Caco-2 (cell line): ENCODE data around the gene CLEC2A. TPM values are rescaled to one million over a fixed set of nuclear protein-coding genes. Genes with fewer than 3 reads are reported as not detected.

Experiments
- BruUV-seq: library from RNA; stranded (reverse); fragments of 400-500 nt; replicated peaks from 2 replicates; lab custom pipeline; 2021; lab: Mats Ljungman, UMichigan
- CTCF ChIA-PET: fragments of 300-600 bp; sonication (Branson Sonifier 250); formaldehyde crosslinking; loops from one replicate; lab custom pipeline; 2022; ENCODE audit warnings: antibody characterized with exemption; lab: Charles Lee
- POLR2A ChIA-PET: fragments of 300-600 bp; sonication (Branson Sonifier 250); formaldehyde crosslinking; loops from one replicate; lab custom pipeline; 2022; ENCODE audit warnings: antibody characterized with exemption; lab: Charles Lee
- DNase-seq, 2 experiments: peaks; one replicate each; pipeline versions ENCODE4 v3.0.0 to v3.0.0-alpha.2; 2020 to 2022
- H3K27me3 ChIP-seq: replicated peaks from 2 replicates; pipeline ENCODE4 v1.6.0; 2011; ENCODE audit warnings: low read length; ENCODE audit not compliant: control insufficient read depth, insufficient read depth
- H3K36me3 ChIP-seq: 2 replicates; pipeline ENCODE4 v1.5.1; 2011; ENCODE audit warnings: low read length; ENCODE audit not compliant: control insufficient read depth, insufficient read depth
- H3K4me1 ChIP-seq: fragments of 250-450 bp; sonication (Bioruptor Pico); 2 replicates; pipeline ENCODE4 v1.5.1; 2020; ENCODE audit warnings: mild to moderate bottlenecking
- H3K4me3 ChIP-seq: 2 replicates; pipeline ENCODE4 v1.5.1; 2011; ENCODE audit warnings: low read depth, mild to moderate bottlenecking, control low read depth, low read length
- H3K9me3 ChIP-seq: fragments of 250-450 bp; sonication (Bioruptor Pico); 2 replicates; pipeline ENCODE4 v1.5.1; 2020; ENCODE audit warnings: mild to moderate bottlenecking, moderate library complexity
- H3K27ac Mint-ChIP-seq: one replicate; pipeline ENCODE4 v1.8.0; 2022; ENCODE audit warnings: mixed read lengths; ENCODE audit not compliant: unreplicated experiment
- H3K27me3 Mint-ChIP-seq: one replicate; pipeline ENCODE4 v1.8.0; 2022; ENCODE audit warnings: mixed read lengths; ENCODE audit not compliant: insufficient read depth, unreplicated experiment
- H3K36me3 Mint-ChIP-seq: one replicate; pipeline ENCODE4 v1.8.0; 2022; ENCODE audit warnings: mild to moderate bottlenecking, mixed read lengths; ENCODE audit not compliant: insufficient read depth, unreplicated experiment
- H3K4me1 Mint-ChIP-seq: one replicate; pipeline ENCODE4 v1.8.0; 2022; ENCODE audit warnings: low read depth, mixed read lengths; ENCODE audit not compliant: unreplicated experiment
- H3K4me3 Mint-ChIP-seq: one replicate; pipeline ENCODE4 v1.8.0; 2022; ENCODE audit warnings: mild to moderate bottlenecking, moderate library complexity, mixed read lengths; ENCODE audit not compliant: unreplicated experiment
- H3K9me3 Mint-ChIP-seq: one replicate; pipeline ENCODE4 v1.8.0; 2022; ENCODE audit warnings: mixed read lengths; ENCODE audit not compliant: unreplicated experiment
- CTCF ChIP-seq, 2 experiments: fragments of 200-600 bp in 1 of 2; IDR thresholded peaks; 1 replicate in 1 of 2; 2 replicates in 1 of 2; pipeline versions ENCODE4 v1.5.1 to v1.8.0; 2011 to 2022; ENCODE audit warnings: antibody characterized with exemption in 1 of 2, control low read depth in 1 of 2, inconsistent platforms in 1 of 2, low read depth in 1 of 2, low read length in 1 of 2, mild to moderate bottlenecking in 1 of 2, moderate library complexity in 1 of 2; ENCODE audit not compliant: insufficient read depth in 1 of 2, severe bottlenecking in 1 of 2, unreplicated experiment in 1 of 2
- intact Hi-C: fragments of 100-400 bp; cut with micrococcal nuclease; formaldehyde crosslinking; loops from one replicate; pipeline ENCODE4 v1.10.0; 2022; ENCODE audit not compliant: unreplicated experiment
- total RNA-seq: library from RNA; stranded (reverse); gene quantifications from 2 replicates; pipeline ENCODE4 v1.2.3, GENCODE V29; 2022

The CLEC2A gene
- total RNA-seq, 1 experiment from 2014 or later: not detected

GRCh38 chr12:9920451-9920850 lies 11.7 kb downstream of the CLEC2A start:
- DNase-seq: no peak
- ChIA-PET POLR2A (interaction anchor here (0.6 kb wide), 1 partner anchor 190 kb away, joined by 3 read pairs; no protein-coding TSS in a partner anchor), CTCF (no interaction called here)
- no peaks in the 10 kb centered on the region for H3K36me3 ChIP-seq
- no TSS peak for BruUV-seq
- TF ChIP-seq CTCF (IDR thresholded peaks at IDR 0.05; ENCODE audit: insufficient read depth in 1 of 2, low read depth in 1 of 2, low read length in 1 of 2, severe bottlenecking in 1 of 2, unreplicated experiment in 1 of 2): no peak
- H3K27ac Mint-ChIP-seq: no peak overlapping the region
- H3K4me3 ChIP-seq: no peak overlapping the region
- H3K27me3 ChIP-seq: no peaks in the 10 kb centered on the region
- H3K4me1 Mint-ChIP-seq: no peaks in the 10 kb centered on the region
- peaks cover 10% of the 10 kb centered on the region for H3K9me3 Mint-ChIP-seq
- intact Hi-C loops: no loop called here
- no peaks in the 10 kb centered on the region for H3K9me3 ChIP-seq
- peaks cover 7% of the 10 kb centered on the region for H3K27me3 Mint-ChIP-seq
- H3K36me3 Mint-ChIP-seq: no peaks in the 10 kb centered on the region
- H3K4me3 Mint-ChIP-seq: no peak overlapping the region
- no peaks in the 10 kb centered on the region for H3K4me1 ChIP-seq

GRCh38 chr12:9919443-9919842 lies 12.7 kb downstream of the CLEC2A start:
- Mint-ChIP-seq H3K36me3 (no peaks in the 10 kb centered on the region), H3K4me3 (no peak overlapping the region), H3K27ac (no peak overlapping the region), H3K9me3 (peaks cover 10% of the 10 kb centered on the region), H3K4me1 (no peaks in the 10 kb centered on the region), H3K27me3 (peaks cover 9% of the 10 kb centered on the region)
- DNase-seq: no peak
- intact Hi-C loops: no loop called here
- no TSS peak for BruUV-seq
- Histone ChIP-seq H3K9me3 (no peaks in the 10 kb centered on the region), H3K27me3 (no peaks in the 10 kb centered on the region), H3K4me1 (no peaks in the 10 kb centered on the region), H3K36me3 (no peaks in the 10 kb centered on the region), H3K4me3 (no peak overlapping the region)
- ChIA-PET POLR2A (no interaction called here), CTCF (no interaction called here)
- TF ChIP-seq CTCF (IDR thresholded peaks at IDR 0.05; ENCODE audit: insufficient read depth in 1 of 2, low read depth in 1 of 2, low read length in 1 of 2, severe bottlenecking in 1 of 2, unreplicated experiment in 1 of 2): no peak

GRCh38 chr12:9911708-9912107 lies 20.5 kb downstream of the CLEC2A start:
- Histone ChIP-seq H3K9me3 (peaks cover 19% of the 10 kb centered on the region), H3K27me3 (no peaks in the 10 kb centered on the region), H3K4me1 (no peaks in the 10 kb centered on the region), H3K4me3 (no peak overlapping the region), H3K36me3 (no peaks in the 10 kb centered on the region)
- POLR2A ChIA-PET: no interaction called here
- no peak for TF ChIP-seq CTCF (IDR thresholded peaks at IDR 0.05; ENCODE audit: insufficient read depth in 1 of 2, low read depth in 1 of 2, low read length in 1 of 2, severe bottlenecking in 1 of 2, unreplicated experiment in 1 of 2)
- DNase-seq: no peak
- Mint-ChIP-seq H3K27ac (no peak overlapping the region), H3K4me1 (no peaks in the 10 kb centered on the region), H3K27me3 (peaks cover 2% of the 10 kb centered on the region), H3K9me3 (peaks cover 55% of the 10 kb centered on the region), H3K4me3 (no peak overlapping the region), H3K36me3 (no peaks in the 10 kb centered on the region)
- BruUV-seq: no TSS peak
- CTCF ChIA-PET: no interaction called here
- intact Hi-C loops: no loop called here
